HT1080 (cell line): ENCODE results near the gene MT1B. TPM values are rescaled to one million over a fixed set of nuclear protein-coding genes. Genes with fewer than 3 reads are reported as not detected.
A peak's percentile ranks its signal among the peaks of the same experiment; 100 is the strongest.

Source experiments
- DNase-seq: peaks from one replicate; pipeline ENCODE4 v3.0.0-alpha.2; 2015; ENCODE audit warnings: low read depth
- total RNA-seq: library from RNA; depleted of rRNA; stranded (reverse); fragments of >200 nt; shearing (Covaris generic); gene quantifications from 2 replicates; pipeline ENCODE4 v1.2.3, GENCODE V29; 2014; rRNA removed

Gene MT1B
- total RNA-seq, 1 experiment from 2014 or later: not detected

DNA sequence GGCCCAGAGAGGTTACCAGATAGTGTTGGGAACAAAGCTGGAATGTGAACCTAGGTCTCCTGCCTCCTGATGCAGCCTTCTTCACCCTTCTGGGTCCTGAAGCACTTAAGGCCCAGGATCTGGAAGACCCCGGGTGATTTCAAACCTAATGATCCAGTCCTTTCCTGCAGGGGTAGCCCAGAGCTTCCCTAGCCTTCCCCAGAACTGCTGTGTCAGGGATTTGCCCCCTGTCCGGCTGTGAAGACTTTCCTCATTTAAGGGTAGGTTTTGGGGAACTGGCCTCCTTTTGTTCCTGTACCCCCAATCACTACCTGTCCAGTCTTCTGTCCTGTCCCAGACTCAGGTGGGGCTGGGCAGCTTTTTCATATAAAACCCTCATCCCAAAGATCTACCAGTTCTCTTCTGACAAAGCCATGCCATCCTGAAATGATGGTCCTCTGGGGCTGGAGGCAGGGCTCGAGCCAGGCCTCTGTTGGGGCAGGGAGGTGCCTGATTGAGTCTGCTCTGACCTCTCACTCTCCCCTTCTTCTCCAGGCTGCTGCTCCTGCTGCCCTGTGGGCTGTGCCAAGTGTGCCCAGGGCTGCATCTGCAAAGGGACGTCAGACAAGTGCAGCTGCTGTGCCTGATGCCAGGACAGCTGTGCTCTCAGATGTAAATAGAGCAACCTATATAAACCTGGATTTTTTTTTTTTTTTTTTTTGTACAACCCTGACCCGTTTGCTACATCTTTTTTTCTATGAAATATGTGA is 31.9 kb downstream of the MT1B start:
- no peak for DNase-seq

- DNase-seq: no peak
These were observed 32.7 kb downstream of the MT1B start for GRCh38 chr16:56684256-56684925.

GRCh38 chr16:56684926-56685590 is 33.4 kb downstream of the MT1B start:
- no peak for DNase-seq

DNA sequence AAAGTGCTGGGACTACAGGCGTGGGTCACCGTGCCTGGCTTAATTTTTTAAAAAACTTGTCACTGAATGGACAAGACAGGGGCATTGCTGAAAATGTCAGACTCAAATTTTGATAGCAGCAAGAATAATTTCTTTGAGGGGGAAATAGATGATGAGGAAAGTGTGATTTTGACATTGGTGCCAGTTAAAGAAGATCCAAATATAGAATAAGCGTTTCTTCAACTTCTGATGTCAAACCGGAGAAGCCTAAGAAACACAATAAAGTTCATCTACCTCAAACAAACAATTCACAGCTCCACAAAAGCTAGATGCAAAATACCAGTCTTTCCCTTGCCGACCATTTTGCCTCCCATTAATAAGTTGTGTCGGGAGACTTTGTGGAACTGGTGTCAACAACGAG is 35.1 kb downstream of the MT1B start:
- no peak for DNase-seq

- DNase-seq: no peak
These were observed 37.1 kb downstream of the MT1B start for GRCh38 chr16:56688762-56689161.

- DNase-seq: no peak
These were observed 37.5 kb downstream of the MT1B start for GRCh38 chr16:56689171-56689570.

- DNase-seq: no peak
These were observed 38.9 kb downstream of the MT1B start for GRCh38 chr16:56690420-56691122.

- peak; percentile 81 for DNase-seq
These were observed 40.2 kb downstream of the MT1B start for GRCh38 chr16:56691885-56692284.

- no peak for DNase-seq
These were observed 43.6 kb downstream of the MT1B start for GRCh38 chr16:56695246-56695645.

DNA sequence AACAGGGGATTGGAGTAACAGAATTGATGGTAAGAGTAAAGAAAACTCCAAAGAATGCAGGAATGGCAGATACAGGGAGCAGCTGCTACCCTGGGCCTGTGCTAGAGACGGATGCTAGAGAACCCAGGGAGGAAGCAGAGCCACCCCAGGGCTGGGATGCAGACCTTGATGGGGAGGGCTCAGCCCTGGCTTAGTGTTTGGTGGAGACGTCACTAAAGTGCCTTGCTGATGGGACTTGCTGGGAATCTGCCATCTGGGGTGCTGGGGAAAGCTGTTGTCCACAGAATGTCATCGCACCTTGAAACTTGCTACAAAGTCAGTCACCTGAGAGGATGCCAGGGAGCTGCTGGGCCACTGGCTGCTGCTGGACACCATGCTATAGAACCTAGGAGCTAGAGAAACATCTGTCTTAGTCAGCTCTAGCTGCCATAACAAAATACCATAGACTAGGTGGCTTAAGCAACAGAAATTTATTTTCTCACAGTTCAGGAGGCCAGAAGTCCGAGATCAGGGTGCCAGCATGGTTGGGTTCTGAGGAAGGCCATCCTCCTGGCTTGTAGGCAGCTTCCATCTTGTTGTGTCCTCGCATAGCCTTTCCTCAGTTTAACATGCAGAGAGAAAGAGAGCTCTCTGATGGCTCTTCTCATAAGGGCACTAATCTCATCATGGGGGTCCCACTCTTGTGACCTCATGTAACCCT is 45.9 kb downstream of the MT1B start:
- no peak for DNase-seq

GRCh38 chr16:56700195-56700594 is 48.5 kb downstream of the MT1B start:
- no peak for DNase-seq

DNA sequence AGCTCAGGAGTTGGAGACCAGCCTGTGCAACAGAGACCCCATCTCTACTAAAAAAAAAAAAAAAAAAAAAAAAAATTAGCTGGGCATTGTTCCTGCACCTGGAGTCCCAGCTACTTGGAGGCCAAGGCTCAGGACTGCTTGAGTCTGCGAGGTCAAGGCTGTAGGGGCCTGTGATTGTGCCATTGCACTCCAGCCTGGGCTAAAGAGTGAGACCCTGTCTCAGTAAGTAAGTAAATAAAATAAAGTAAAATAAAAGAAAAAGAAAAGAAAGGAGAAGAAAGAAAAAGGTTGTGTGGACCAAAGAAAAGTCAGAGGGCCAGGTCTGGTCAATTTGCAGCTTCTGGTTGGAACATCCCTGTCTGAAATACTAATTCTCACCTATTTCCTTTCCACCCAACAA is 48.9 kb downstream of the MT1B start:
- no peak for DNase-seq

DNA sequence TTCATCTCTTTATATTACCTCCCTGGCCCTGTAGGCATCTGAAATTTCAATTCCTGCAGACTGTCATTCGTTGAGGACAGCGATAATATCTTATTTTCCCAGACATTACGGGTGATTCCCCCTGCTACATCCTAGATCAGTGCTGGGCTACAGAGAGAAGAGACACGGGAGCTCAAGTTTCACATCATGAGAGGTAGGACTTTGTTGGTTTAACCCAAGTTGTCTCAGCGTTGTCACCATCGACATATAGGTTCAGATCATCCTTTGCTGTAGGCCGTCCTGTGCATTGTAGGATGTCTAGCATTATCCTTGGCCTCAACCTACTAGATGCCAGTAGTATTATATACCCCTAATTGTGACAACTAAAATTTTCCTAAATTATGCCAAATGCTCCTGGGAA is 49.8 kb downstream of the MT1B start:
- no peak for DNase-seq

Other genes starting within 250 kb of the MT1B start
- gene AMFR, start 226.3 kb upstream of the MT1B start, total RNA-seq: 113 and 117 TPM in 2 replicates
- gene NUDT21, start 200.6 kb upstream of the MT1B start, total RNA-seq: 235 and 404 TPM in 2 replicates
- gene OGFOD1, start 200.3 kb upstream of the MT1B start, total RNA-seq: 99.0 and 121 TPM in 2 replicates
- 18.9 and 23.3 TPM in 2 replicates for gene BBS2, start 131.9 kb upstream of the MT1B start, total RNA-seq
- not detected in 2 replicates for gene MT4, start 86.8 kb upstream of the MT1B start, total RNA-seq
- not detected in 2 replicates for gene MT3, start 62.4 kb upstream of the MT1B start, total RNA-seq
- 881 and 1,822 TPM in 2 replicates for gene MT2A, start 43.3 kb upstream of the MT1B start, total RNA-seq
- gene MT1E, start 26.1 kb upstream of the MT1B start, total RNA-seq: 533 and 612 TPM in 2 replicates
- not detected in 2 replicates for gene MT1M, start 19.2 kb upstream of the MT1B start, total RNA-seq
- not detected in 2 replicates for gene MT1A, start 13.2 kb upstream of the MT1B start, total RNA-seq
- not detected in 2 replicates for gene MT1F, start 6.1 kb downstream of the MT1B start, total RNA-seq
- 0.33 and 1.4 TPM in 2 replicates for gene MT1G, start 16.2 kb downstream of the MT1B start, total RNA-seq
- not detected in 2 replicates for gene MT1H, start 17.9 kb downstream of the MT1B start, total RNA-seq
- 100 and 148 TPM in 2 replicates for gene MT1X, start 30.6 kb downstream of the MT1B start, total RNA-seq
- 115 and 119 TPM in 2 replicates for gene NUP93, start 78.2 kb downstream of the MT1B start, total RNA-seq
- not detected in 2 replicates for gene SLC12A3, start 213.3 kb downstream of the MT1B start, total RNA-seq